Measurements from ENCODE around the gene MROH7. TPM values are rescaled to one million over a fixed set of nuclear protein-coding genes. Genes with fewer than 3 reads are reported as not detected.

Gene MROH7
- total RNA-seq, 4 donors from 2014 or later, result 0.13 to 4.4 (median 0.60) TPM

GRCh38 chr1:54754486-54755285, 113.1 kb downstream of the MROH7 start:
- no peak for DNase-seq
- TF ChIP-seq POLR2A (IDR thresholded peaks at IDR 0.05) (no peak), CTCF (IDR thresholded peaks at IDR 0.05) (no peak)
- intact Hi-C loops (cut with DNase I), result no loop called here

GRCh38 chr1:54757833-54758232, 116.2 kb downstream of the MROH7 start:
- no peaks in the 10 kb centered on the region for H3K27me3 ChIP-seq
- 80% methylated on average over 1 of the region's 9 CpGs; no CpG with 5 or more reads in 1 of the 2 donors for WGBS, 2 donors
- no peak for TF ChIP-seq POLR2A (IDR thresholded peaks at IDR 0.05)
- no peak for TF ChIP-seq CTCF (IDR thresholded peaks at IDR 0.05)
- H3K9me3 ChIP-seq, result no peaks in the 10 kb centered on the region
- H3K27ac ChIP-seq, result no peak overlapping the region
- peaks cover 0 to 37% (median 4%) of the 10 kb centered on the region in 3 donors for H3K36me3 ChIP-seq
- intact Hi-C loops (cut with DNase I), result no loop called here
- no peak overlapping the region for H3K4me3 ChIP-seq
- DNase-seq, result no peak
- peaks cover 0 to under 1% (median 0%) of the 10 kb centered on the region in 3 donors for H3K4me1 ChIP-seq

More at GRCh38 chr1:54754486-54755285, 113.1 kb downstream of the MROH7 start:
- H3K27ac ChIP-seq, result no peak overlapping the region
- no peaks in the 10 kb centered on the region for H3K27me3 ChIP-seq
- peaks cover 0 to 37% (median 4%) of the 10 kb centered on the region in 3 donors for H3K36me3 ChIP-seq
- H3K4me3 ChIP-seq, result no peak overlapping the region
- H3K9me3 ChIP-seq, result no peaks in the 10 kb centered on the region
- WGBS, 2 donors, result 80% methylated on average over 1 to 2 of the region's 25 CpGs
- H3K4me1 ChIP-seq, result no peaks in the 10 kb centered on the region

GRCh38 chr1:54758678-54759348, 117.2 kb downstream of the MROH7 start:
- TF ChIP-seq POLR2A (IDR thresholded peaks at IDR 0.05), result no peak
- no peak for TF ChIP-seq CTCF (IDR thresholded peaks at IDR 0.05)
- Histone ChIP-seq H3K4me3 (no peak overlapping the region), H3K27me3 (no peaks in the 10 kb centered on the region), H3K27ac (no peak overlapping the region), H3K4me1 (peaks cover 0 to 10% (median 5%) of the 10 kb centered on the region in 3 donors), H3K9me3 (no peaks in the 10 kb centered on the region), H3K36me3 (peaks cover 0 to 37% (median 4%) of the 10 kb centered on the region in 3 donors)
- DNase-seq, result no peak
- WGBS, 2 donors, result 92 to 97% methylated on average over 6 to 11 of the region's 20 CpGs
- intact Hi-C loops (cut with DNase I), result no loop called here

Other genes with a start within 250 kb of the MROH7 start
- 10 to 100 TPM; 17.1 to 25.4 (median 21.5) TPM for gene SSBP3, start 235.4 kb upstream of the MROH7 start, total RNA-seq
- 10 to 100 TPM; 10.1 to 33.9 (median 20.3) TPM for gene ACOT11, start 93.6 kb upstream of the MROH7 start, total RNA-seq
- under 1 TPM in 1 of 4 donors, not detected in 3; 0.35 TPM for gene FAM151A, start 18.3 kb upstream of the MROH7 start, total RNA-seq
- 10 to 100 TPM; 18.0 to 25.2 (median 21.9) TPM for gene TTC4, start 74.1 kb downstream of the MROH7 start, total RNA-seq
- gene PARS2, start 122.7 kb downstream of the MROH7 start, total RNA-seq, result 1 to 10 TPM; 2.3 to 5.7 (median 3.1) TPM
- gene TTC22, start 159.5 kb downstream of the MROH7 start, total RNA-seq, result 100 to 1,000 TPM in 3 of 4 donors, 10 to 100 TPM in 1; 73.4 to 323 (median 141) TPM
- 100 to 1,000 TPM; 285 to 499 (median 340) TPM for gene DHCR24, start 245.4 kb downstream of the MROH7 start, total RNA-seq